ENCODE measurements around the gene TNFSF8.

Gene TNFSF8
- 45.6 to 100 reads per million in 2 donors for total RNA-seq

- peak; percentile 13 for DNase-seq
These were observed at the start of gene TNFSF8 for GRCh38 chr9:114930056-114930812. TSS of gene TNFSF8 (minus strand) at chr9:114930591. CDS start at chr9:114930303, 288 bp downstream.

GRCh38 chr9:114973216-114973615 lies 42.8 kb upstream of the TNFSF8 start:
- DNase-seq = no peak

GRCh38 chr9:114972510-114973136 lies 42.2 kb upstream of the TNFSF8 start:
- no peak for DNase-seq

GRCh38 chr9:114969269-114969668 lies 38.9 kb upstream of the TNFSF8 start:
- no peak for DNase-seq

GRCh38 chr9:114968671-114969070 lies 38.3 kb upstream of the TNFSF8 start:
- DNase-seq = no peak

- no peak for DNase-seq
These were observed 35.2 kb upstream of the TNFSF8 start for GRCh38 chr9:114965564-114965963.

GRCh38 chr9:114962809-114963208 lies 32.4 kb upstream of the TNFSF8 start:
- no peak for DNase-seq

- no peak for DNase-seq
These were observed 29.9 kb upstream of the TNFSF8 start for GRCh38 chr9:114960276-114960675.

GRCh38 chr9:114958844-114959235 lies 28.4 kb upstream of the TNFSF8 start:
- DNase-seq = no peak

- no peak for DNase-seq
These were observed 27.8 kb upstream of the TNFSF8 start for GRCh38 chr9:114958021-114958843.

GRCh38 chr9:114957558-114957957 lies 27.2 kb upstream of the TNFSF8 start:
- DNase-seq = no peak

- DNase-seq = no peak
These were observed 24.7 kb upstream of the TNFSF8 start for GRCh38 chr9:114954956-114955582.

- DNase-seq = no peak
These were observed 23.6 kb upstream of the TNFSF8 start for GRCh38 chr9:114953959-114954358.

- no peak for DNase-seq
These were observed 22.7 kb upstream of the TNFSF8 start for GRCh38 chr9:114953046-114953445.

GRCh38 chr9:114950761-114951160 lies 20.4 kb upstream of the TNFSF8 start:
- DNase-seq = no peak

- DNase-seq = no peak
These were observed 16.7 kb upstream of the TNFSF8 start for GRCh38 chr9:114947058-114947457.

- DNase-seq = no peak
These were observed 15.4 kb upstream of the TNFSF8 start for GRCh38 chr9:114945616-114946412.

- no peak for DNase-seq
These were observed 11.0 kb upstream of the TNFSF8 start for GRCh38 chr9:114941376-114941775.

GRCh38 chr9:114938687-114939575 lies 8.5 kb upstream of the TNFSF8 start:
- no peak for DNase-seq

GRCh38 chr9:114937516-114937915 lies 7.1 kb upstream of the TNFSF8 start:
- DNase-seq = no peak

GRCh38 chr9:114936581-114936980 lies 6.2 kb upstream of the TNFSF8 start:
- no peak for DNase-seq
